Natural killer cell (primary cell): Measurements from ENCODE around the gene PTPRT. TPM values are rescaled to one million over a fixed set of nuclear protein-coding genes. Genes with fewer than 3 reads are reported as not detected.

Source experiments
- ATAC-seq, 3 donors: fragments of 150-1000 bp in 2 of 3; fragments of 200-7000 bp in 1 of 3; cut with Tn5 transposase; 1 replicate in 1 of 3; 2 replicates in 2 of 3; pipeline ENCODE4 v1.10.0; 2021; ENCODE audit warnings: mild to moderate bottlenecking in 2 of 3, moderate library complexity in 2 of 3
- DNase-seq, 2 donors: peaks; one replicate each; pipeline versions ENCODE4 v3.0.0 to v3.0.0-alpha.2; 2013 to 2021; ENCODE audit warnings: mixed read lengths in 1 of 2
- H3K27ac ChIP-seq: one replicate; pipeline ENCODE4 v1.5.1; 2013; ENCODE audit warnings: mild to moderate bottlenecking, low read length
- H3K27me3 ChIP-seq: one replicate; pipeline ENCODE4 v1.6.1; 2013; ENCODE audit warnings: low read length; ENCODE audit not compliant: control insufficient read depth, insufficient read depth
- H3K36me3 ChIP-seq: one replicate; pipeline ENCODE4 v1.6.1; 2013; ENCODE audit warnings: low read length; ENCODE audit not compliant: control insufficient read depth, insufficient read depth
- H3K4me1 ChIP-seq: one replicate; pipeline ENCODE4 v1.6.1; 2013; ENCODE audit warnings: low read length; ENCODE audit not compliant: control insufficient read depth, insufficient read depth
- H3K4me3 ChIP-seq: one replicate; pipeline ENCODE4 v1.5.1; 2013; ENCODE audit warnings: low read length
- H3K9me3 ChIP-seq: one replicate; pipeline ENCODE4 v1.6.1; 2013; ENCODE audit warnings: low read length; ENCODE audit not compliant: control insufficient read depth, insufficient read depth
- H3K27ac Mint-ChIP-seq, 2 donors: one replicate each; pipeline ENCODE4 v1.8.0; 2022; ENCODE audit warnings: mild to moderate bottlenecking in 2 of 2, mixed read lengths in 2 of 2, moderate library complexity in 1 of 2
- H3K27me3 Mint-ChIP-seq, 2 donors: one replicate each; pipeline ENCODE4 v1.8.0; 2022; ENCODE audit warnings: low read depth in 2 of 2, mixed read lengths in 2 of 2
- H3K36me3 Mint-ChIP-seq: one replicate; pipeline ENCODE4 v1.8.0; 2022; ENCODE audit warnings: mixed read lengths
- H3K4me1 Mint-ChIP-seq, 2 donors: one replicate each; pipeline ENCODE4 v1.8.0; 2022; ENCODE audit warnings: mixed read lengths in 2 of 2
- H3K4me3 Mint-ChIP-seq: one replicate; pipeline ENCODE4 v1.8.0; 2022; ENCODE audit warnings: mild to moderate bottlenecking, moderate library complexity, mixed read lengths
- H3K9me3 Mint-ChIP-seq, 2 donors: one replicate each; pipeline ENCODE4 v1.8.0; 2022; ENCODE audit warnings: mixed read lengths in 2 of 2
- WGBS: methylation state at CpG from one replicate; pipeline ENCODE4 v1.1.7; 2013; ENCODE audit warnings: missing lambda C conversion rate; ENCODE audit not compliant: insufficient coverage; 5-methylcytosine and 5-hydroxymethylcytosine counted together
- intact Hi-C: fragments of 100-400 bp; cut with micrococcal nuclease; formaldehyde crosslinking; loops from one replicate; pipeline ENCODE4 v1.14.2; 2022
- total RNA-seq, 4 donors: library from RNA; stranded (reverse); fragments of 120-200 nt in 1 of 4; gene quantifications; one replicate each; pipeline versions ENCODE4 v1.2.3 to v1.2.4, GENCODE V29; 2013 to 2022
- TF ChIP-seq, protein P1 (sequence below): fragments of 200-600 bp; IDR thresholded peaks from one replicate; pipeline ENCODE4 v1.8.0; 2022; ENCODE audit warnings: antibody characterized with exemption

Gene PTPRT
- total RNA-seq, 3 donors from 2014 or later (not counting 1 experiment from before 2014, with no cell fraction given) = not detected

DNA sequence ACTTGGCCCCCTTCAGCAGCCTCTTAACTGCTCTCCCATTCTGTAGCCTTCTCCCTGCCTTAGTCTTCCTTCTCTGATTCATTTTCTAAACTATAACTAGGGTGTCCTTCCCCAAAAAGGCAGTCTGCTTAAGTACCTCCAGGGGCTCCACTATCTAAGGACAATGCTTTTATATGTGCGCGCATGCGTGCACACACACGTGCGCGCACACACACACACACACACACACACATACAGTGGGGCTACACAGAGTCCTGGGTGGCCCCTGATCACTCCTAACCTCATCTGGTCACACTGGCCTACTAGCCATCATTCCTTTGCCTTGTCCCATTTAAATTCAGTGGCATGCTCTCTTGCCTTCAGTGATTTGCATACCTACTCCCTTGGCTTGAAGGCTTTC lies 917.2 kb downstream of the PTPRT start:
- intact Hi-C loops = no loop called here
- Mint-ChIP-seq H3K4me1 (no peaks in the 10 kb centered on the region), H3K4me3 (no peak overlapping the region), H3K27me3 (peaks cover 0 to 3% of the 10 kb centered on the region in 2 donors), H3K36me3 (no peaks in the 10 kb centered on the region), H3K27ac (no peak overlapping the region), H3K9me3 (peaks cover 0 to 6% of the 10 kb centered on the region in 2 donors)
- DNase-seq = no peak
- 85% methylated on average over 6 of the region's 6 CpGs for WGBS
- no peaks in the 10 kb centered on the region for H3K9me3 ChIP-seq
- no peaks in the 10 kb centered on the region for H3K4me1 ChIP-seq
- no peak overlapping the region for H3K4me3 ChIP-seq
- ATAC-seq = no peak
- H3K36me3 ChIP-seq = no peaks in the 10 kb centered on the region
- no peak overlapping the region for H3K27ac ChIP-seq
- TF ChIP-seq, protein P1, sequence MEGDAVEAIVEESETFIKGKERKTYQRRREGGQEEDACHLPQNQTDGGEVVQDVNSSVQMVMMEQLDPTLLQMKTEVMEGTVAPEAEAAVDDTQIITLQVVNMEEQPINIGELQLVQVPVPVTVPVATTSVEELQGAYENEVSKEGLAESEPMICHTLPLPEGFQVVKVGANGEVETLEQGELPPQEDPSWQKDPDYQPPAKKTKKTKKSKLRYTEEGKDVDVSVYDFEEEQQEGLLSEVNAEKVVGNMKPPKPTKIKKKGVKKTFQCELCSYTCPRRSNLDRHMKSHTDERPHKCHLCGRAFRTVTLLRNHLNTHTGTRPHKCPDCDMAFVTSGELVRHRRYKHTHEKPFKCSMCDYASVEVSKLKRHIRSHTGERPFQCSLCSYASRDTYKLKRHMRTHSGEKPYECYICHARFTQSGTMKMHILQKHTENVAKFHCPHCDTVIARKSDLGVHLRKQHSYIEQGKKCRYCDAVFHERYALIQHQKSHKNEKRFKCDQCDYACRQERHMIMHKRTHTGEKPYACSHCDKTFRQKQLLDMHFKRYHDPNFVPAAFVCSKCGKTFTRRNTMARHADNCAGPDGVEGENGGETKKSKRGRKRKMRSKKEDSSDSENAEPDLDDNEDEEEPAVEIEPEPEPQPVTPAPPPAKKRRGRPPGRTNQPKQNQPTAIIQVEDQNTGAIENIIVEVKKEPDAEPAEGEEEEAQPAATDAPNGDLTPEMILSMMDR = no peak
- no peaks in the 10 kb centered on the region for H3K27me3 ChIP-seq

DNA sequence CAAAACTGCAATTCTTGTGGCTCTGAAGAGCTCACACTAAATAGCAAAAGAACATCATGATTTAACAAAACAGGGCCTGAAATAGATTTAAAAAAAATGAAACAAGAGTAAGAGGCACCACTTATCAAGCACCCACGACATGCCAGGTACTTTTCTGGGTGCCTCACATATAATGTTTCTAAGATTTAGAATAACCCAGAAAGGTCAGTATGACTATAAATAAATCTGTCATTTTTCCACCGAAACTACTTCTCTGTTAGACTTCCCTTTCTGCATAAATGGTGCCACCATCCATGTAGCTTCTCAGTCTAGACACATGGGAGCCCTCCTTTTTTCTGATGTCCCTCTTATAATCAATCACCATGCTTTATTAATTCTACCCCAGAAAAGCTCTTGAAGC lies 919.2 kb downstream of the PTPRT start:
- intact Hi-C loops = no loop called here
- Histone ChIP-seq H3K36me3 (no peaks in the 10 kb centered on the region), H3K27ac (no peak overlapping the region), H3K9me3 (no peaks in the 10 kb centered on the region), H3K27me3 (no peaks in the 10 kb centered on the region), H3K4me1 (no peaks in the 10 kb centered on the region), H3K4me3 (no peak overlapping the region)
- DNase-seq = no peak
- H3K4me1 Mint-ChIP-seq = no peaks in the 10 kb centered on the region
- no peak overlapping the region for H3K4me3 Mint-ChIP-seq
- H3K9me3 Mint-ChIP-seq = peaks cover 0 to 6% of the 10 kb centered on the region in 2 donors
- H3K27me3 Mint-ChIP-seq = peaks cover 0 to 3% of the 10 kb centered on the region in 2 donors
- TF ChIP-seq, protein P1 = no peak
- WGBS = 22% methylated on average over 2 of the region's 2 CpGs
- no peak for ATAC-seq
- H3K36me3 Mint-ChIP-seq = no peaks in the 10 kb centered on the region
- no peak overlapping the region for H3K27ac Mint-ChIP-seq

DNA sequence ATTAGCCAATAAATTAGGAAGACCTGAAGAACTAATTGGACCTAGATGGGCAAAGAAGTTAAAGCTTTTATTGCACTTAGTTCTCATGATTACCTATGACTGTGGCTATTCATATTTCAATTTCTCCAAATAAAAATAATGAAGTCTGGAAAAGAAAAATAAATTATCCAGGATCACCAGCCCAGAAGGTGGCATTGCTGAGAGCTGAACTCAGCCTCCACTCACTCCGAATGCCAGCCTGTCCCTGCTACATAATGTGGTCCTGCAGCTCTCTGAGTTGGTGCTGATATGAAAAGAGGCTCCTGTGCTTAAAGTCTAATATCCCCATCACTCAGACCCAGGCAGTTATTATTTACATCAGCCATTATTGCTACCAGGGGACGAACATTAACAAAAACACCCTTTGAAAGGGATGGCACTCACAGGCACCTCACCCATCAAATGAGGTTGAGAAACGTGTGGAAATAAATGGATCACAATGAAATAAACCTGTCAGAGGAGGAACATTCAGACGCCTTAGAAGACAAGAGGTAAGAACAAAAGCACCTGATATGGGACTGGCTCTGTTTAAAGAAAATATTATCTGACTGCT lies 921.8 kb downstream of the PTPRT start:
- H3K4me1 ChIP-seq = no peaks in the 10 kb centered on the region
- no peak for DNase-seq
- TF ChIP-seq, protein P1 = no peak
- no peak overlapping the region for H3K4me3 ChIP-seq
- intact Hi-C loops = no loop called here
- H3K27ac ChIP-seq = no peak overlapping the region
- Mint-ChIP-seq H3K4me1 (no peaks in the 10 kb centered on the region), H3K27me3 (peaks cover 0 to 3% of the 10 kb centered on the region in 2 donors), H3K9me3 (peaks cover 0 to 5% of the 10 kb centered on the region in 2 donors), H3K27ac (no peak overlapping the region), H3K4me3 (no peak overlapping the region), H3K36me3 (no peaks in the 10 kb centered on the region)
- ATAC-seq = no peak
- no peaks in the 10 kb centered on the region for H3K27me3 ChIP-seq
- H3K9me3 ChIP-seq = no peaks in the 10 kb centered on the region
- 75% methylated on average over 3 of the region's 4 CpGs for WGBS
- H3K36me3 ChIP-seq = no peaks in the 10 kb centered on the region

DNA sequence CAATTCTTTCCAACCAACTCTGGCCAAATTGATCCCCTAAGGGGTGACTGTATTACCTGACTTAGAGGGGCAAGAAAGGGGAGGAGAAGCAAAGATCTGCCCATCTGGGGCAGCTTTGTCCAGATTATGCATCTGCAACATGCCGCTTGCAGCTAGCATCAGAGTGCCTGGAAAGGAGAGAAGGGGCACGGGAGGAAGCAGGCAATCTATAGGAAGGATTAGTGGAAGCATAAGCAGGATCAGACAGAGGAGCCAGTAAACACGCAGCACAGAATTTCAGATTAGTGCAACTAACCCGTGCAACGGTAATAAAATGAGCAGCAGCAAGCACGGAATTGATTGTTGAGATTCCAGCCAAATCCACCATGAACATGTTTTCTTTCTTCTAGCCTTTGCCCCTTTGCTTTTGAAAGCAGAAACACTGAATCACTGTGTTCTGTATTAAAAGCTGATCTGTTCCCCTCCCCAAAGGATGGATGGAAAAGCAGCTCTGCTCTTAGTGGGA lies 927.9 kb downstream of the PTPRT start:
- 90% methylated on average over 6 of the region's 6 CpGs for WGBS
- H3K4me1 ChIP-seq = no peaks in the 10 kb centered on the region
- TF ChIP-seq, protein P1 = no peak
- Mint-ChIP-seq H3K4me3 (no peak overlapping the region), H3K27ac (no peak overlapping the region), H3K4me1 (no peaks in the 10 kb centered on the region), H3K9me3 (peaks cover 5 to 7% of the 10 kb centered on the region in 2 donors), H3K36me3 (no peaks in the 10 kb centered on the region), H3K27me3 (no peaks in the 10 kb centered on the region)
- H3K27ac ChIP-seq = no peak overlapping the region
- ATAC-seq (no peak), DNase-seq (no peak)
- H3K36me3 ChIP-seq = no peaks in the 10 kb centered on the region
- intact Hi-C loops = no loop called here
- no peaks in the 10 kb centered on the region for H3K27me3 ChIP-seq
- H3K9me3 ChIP-seq = no peaks in the 10 kb centered on the region
- no peak overlapping the region for H3K4me3 ChIP-seq
